ENCODE measurements around the gene LCNL1.

GRCh38 chr9:136983167-136983566 is 374 bp downstream of the LCNL1 start:
- TF ChIP-seq POLR2A (IDR thresholded peaks at IDR 0.05) (no peak), CTCF (IDR thresholded peaks at IDR 0.05) (no peak)

All from Peyer's patch (tissue), 4 donors.